Gastroesophageal sphincter (tissue), 3 donors: ENCODE results near the gene GRIK3.

Experiments used
- CTCF ChIP-seq, 4 experiments: fragments of 200-600 bp in 2 of 4; fragments of 450-650 bp in 2 of 4; sonication (generic) in 1 of 4; IDR thresholded peaks; one replicate each; pipeline ENCODE4 v1.5.1; 2017 to 2019; ENCODE audit warnings: antibody characterized with exemption in 4 of 4, mild to moderate bottlenecking in 2 of 4, moderate library complexity in 2 of 4
- EP300 ChIP-seq: sonication (generic); formaldehyde crosslinking; IDR thresholded peaks from one replicate; pipeline ENCODE4 v1.6.1; 2017; ENCODE audit warnings: antibody characterized with exemption, mild to moderate bottlenecking
- POLR2A ChIP-seq, 2 donors: fragments of 450-650 bp; IDR thresholded peaks; one replicate each; pipeline ENCODE4 v1.6.1; 2017; ENCODE audit warnings: antibody characterized with exemption in 2 of 2, mild to moderate bottlenecking in 2 of 2, moderate library complexity in 1 of 2

GRCh38 chr1:36847761-36848160, 186.6 kb downstream of the GRIK3 start:
- no peak for TF ChIP-seq CTCF (IDR thresholded peaks at IDR 0.05)
- no peak for TF ChIP-seq EP300
- TF ChIP-seq POLR2A (IDR thresholded peaks at IDR 0.05) = no peak
